HG02870 (cell line): Measurements from ENCODE around the gene NTS.

ENCODE experiments used
- ATAC-seq: cut with Tn5 transposase; IDR thresholded peaks from one replicate; pipeline ENCODE4 v1.9.1; 2021; ENCODE audit warnings: mild to moderate bottlenecking, moderate library complexity; ENCODE audit not compliant: unreplicated experiment

The NTS gene

GRCh38 chr12:85874031-85874461 lies at the start of gene NTS:
Gene NTS, plus strand, starts transcription at chr12:85874295. Its CDS starts 109 bp downstream, at chr12:85874404.
- peak; percentile 60 for ATAC-seq

- no peak for ATAC-seq
These were observed 48.3 kb upstream of the NTS start for GRCh38 chr12:85825746-85826145.

GRCh38 chr12:85828576-85828975 lies 45.5 kb upstream of the NTS start:
- no peak for ATAC-seq

- ATAC-seq: no peak
These were observed 44.7 kb upstream of the NTS start for GRCh38 chr12:85829391-85829790.

GRCh38 chr12:85831327-85831990 lies 42.6 kb upstream of the NTS start:
- no peak for ATAC-seq

- ATAC-seq: no peak
These were observed 40.5 kb upstream of the NTS start for GRCh38 chr12:85833579-85833978.

- ATAC-seq: no peak
These were observed 39.7 kb upstream of the NTS start for GRCh38 chr12:85834378-85834777.

GRCh38 chr12:85835426-85836196 lies 38.5 kb upstream of the NTS start:
- ATAC-seq: no peak

GRCh38 chr12:85836197-85837090 lies 37.7 kb upstream of the NTS start, which contains the start of gene RASSF9:
Gene RASSF9, minus strand, starts transcription at chr12:85836409. Its CDS starts 208 bp downstream, at chr12:85836201.
- ATAC-seq: no peak

- no peak for ATAC-seq
These were observed 30.3 kb upstream of the NTS start for GRCh38 chr12:85843606-85844310.

- no peak for ATAC-seq
These were observed 24.8 kb upstream of the NTS start for GRCh38 chr12:85849344-85849743.

- no peak for ATAC-seq
These were observed 18.8 kb upstream of the NTS start for GRCh38 chr12:85855305-85855704.

GRCh38 chr12:85856966-85857365 lies 17.1 kb upstream of the NTS start:
- no peak for ATAC-seq

- no peak for ATAC-seq
These were observed 8.2 kb upstream of the NTS start for GRCh38 chr12:85865890-85866289.

GRCh38 chr12:85866986-85867776 lies 6.9 kb upstream of the NTS start:
- ATAC-seq: peak; percentile 97

- ATAC-seq: peak; percentile 84
These were observed 1.5 kb upstream of the NTS start for GRCh38 chr12:85872497-85873091.

- ATAC-seq: no peak
These were observed 3.4 kb downstream of the NTS start for GRCh38 chr12:85877459-85877858.

- ATAC-seq: no peak
These were observed 9.7 kb downstream of the NTS start for GRCh38 chr12:85883763-85884162.

GRCh38 chr12:85894653-85895052 lies 20.6 kb downstream of the NTS start:
- ATAC-seq: no peak
